Measurements from ENCODE around the gene CDCP1.

The CDCP1 gene

DNA sequence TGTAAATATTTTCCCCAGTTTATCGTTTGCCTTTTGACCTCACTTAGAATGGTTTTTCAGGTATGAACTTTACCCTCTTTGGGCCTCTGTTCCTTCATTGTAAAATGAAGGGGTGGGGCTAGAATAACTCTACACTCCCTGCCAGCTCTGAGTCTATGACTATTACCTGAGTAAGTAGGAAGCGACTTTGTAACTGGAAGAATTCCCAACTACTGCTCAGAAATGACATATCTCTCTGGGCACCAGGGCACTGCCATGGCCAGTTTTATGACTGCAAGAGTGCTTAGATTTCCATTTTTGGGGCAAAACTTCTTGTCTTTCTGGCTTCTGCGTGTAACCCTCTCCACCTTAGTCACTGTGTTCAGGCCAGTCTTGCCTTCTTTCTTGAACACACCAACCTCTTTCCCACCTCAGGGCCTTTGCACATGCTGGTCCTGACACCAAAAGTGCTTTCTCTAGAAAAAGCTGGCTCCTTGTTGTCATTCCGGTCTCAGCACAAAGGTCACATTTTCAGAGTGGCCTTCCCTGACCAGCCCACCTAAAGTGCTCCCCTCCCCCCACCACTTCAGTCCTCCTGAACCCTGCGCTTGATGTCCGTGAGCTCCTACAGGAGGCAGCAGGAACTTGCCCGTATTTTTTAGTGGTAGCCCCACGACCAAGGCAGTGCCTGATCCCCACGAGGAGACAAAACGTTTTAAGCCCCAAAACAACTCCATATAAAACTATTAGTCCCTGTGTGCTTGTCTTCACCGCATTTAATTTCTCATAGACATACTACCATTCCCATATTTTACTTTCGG lies 25.6 kb downstream of the CDCP1 start:
- no peaks in the 10 kb centered on the region for H4K20me1 ChIP-seq (ENCODE audit: low read depth, low read length)
- no peaks in the 10 kb centered on the region for H3K36me3 ChIP-seq (ENCODE audit: low read length)
- no peaks in the 10 kb centered on the region for H3K9me3 ChIP-seq (ENCODE audit: insufficient read depth, low read length)
- H3F3A ChIP-seq (ENCODE audit: insufficient read depth) = no peaks in the 10 kb centered on the region
- no peaks in the 10 kb centered on the region for H3K27me3 ChIP-seq (ENCODE audit: low read length)
- no peak overlapping the region for H3K27ac ChIP-seq (ENCODE audit: low read depth, low read length)
- no peaks in the 10 kb centered on the region for H3K9me2 ChIP-seq (replicated peaks; ENCODE audit: insufficient read depth, low read length)
- no peaks in the 10 kb centered on the region for H3K79me2 ChIP-seq (ENCODE audit: insufficient read depth, low read length)
- no peak overlapping the region for H3K9ac ChIP-seq (ENCODE audit: low read length)
- H3K4me2 ChIP-seq (ENCODE audit: low read depth, low read length, poor library complexity, severe bottlenecking) = no peak overlapping the region
- no peak overlapping the region for H2AFZ ChIP-seq (ENCODE audit: low read depth, low read length, severe bottlenecking)
- TF ChIP-seq CTCF (IDR thresholded peaks at IDR 0.05; ENCODE audit: insufficient read depth, low read length, poor library complexity, severe bottlenecking) = no peak
- TF ChIP-seq EZH2phosphoT487 (conservative IDR thresholded peaks at IDR 0.05; ENCODE audit: low read length) = no peak
- H3K4me3 ChIP-seq (ENCODE audit: insufficient read depth, low read length, poor library complexity, severe bottlenecking) = no peak overlapping the region

DNA sequence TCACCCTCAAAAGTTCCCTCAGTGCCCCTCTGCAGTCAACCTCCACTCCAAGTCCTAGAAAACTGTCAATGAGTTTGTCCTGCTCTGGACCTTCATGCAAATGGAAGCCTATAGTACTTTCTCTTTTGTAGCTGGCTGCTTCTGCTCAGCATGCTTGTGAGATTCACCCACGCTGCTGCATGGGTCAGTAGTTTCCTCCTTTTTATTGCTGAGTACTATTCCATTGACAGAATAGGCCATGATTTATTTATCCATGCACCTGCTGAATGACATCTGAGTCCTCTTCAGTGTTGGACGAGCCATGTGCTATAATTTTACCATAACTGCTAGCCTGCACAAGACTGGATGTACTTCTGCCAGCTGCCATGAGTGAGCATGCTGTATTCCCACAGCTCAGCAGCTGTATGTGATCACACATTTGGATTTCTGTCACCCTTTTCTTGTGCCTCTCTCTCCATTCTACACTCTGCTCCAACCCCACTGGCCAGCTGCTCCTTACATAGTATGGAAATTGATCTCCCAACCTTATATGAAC lies 26.3 kb downstream of the CDCP1 start:
- Histone ChIP-seq H2AFZ (ENCODE audit: low read depth, low read length, severe bottlenecking) (no peak overlapping the region), H3K9ac (ENCODE audit: low read length) (no peak overlapping the region), H4K20me1 (ENCODE audit: low read depth, low read length) (no peaks in the 10 kb centered on the region), H3K9me3 (ENCODE audit: insufficient read depth, low read length) (no peaks in the 10 kb centered on the region), H3K27ac (ENCODE audit: low read depth, low read length) (no peak overlapping the region), H3K9me2 (replicated peaks; ENCODE audit: insufficient read depth, low read length) (no peaks in the 10 kb centered on the region), H3K27me3 (ENCODE audit: low read length) (no peaks in the 10 kb centered on the region), H3K4me3 (ENCODE audit: insufficient read depth, low read length, poor library complexity, severe bottlenecking) (no peak overlapping the region), H3K79me2 (ENCODE audit: insufficient read depth, low read length) (no peaks in the 10 kb centered on the region), H3K36me3 (ENCODE audit: low read length) (no peaks in the 10 kb centered on the region), H3F3A (ENCODE audit: insufficient read depth) (no peaks in the 10 kb centered on the region), H3K4me2 (ENCODE audit: low read depth, low read length, poor library complexity, severe bottlenecking) (no peak overlapping the region)
- TF ChIP-seq EZH2phosphoT487 (conservative IDR thresholded peaks at IDR 0.05; ENCODE audit: low read length) (no peak), CTCF (IDR thresholded peaks at IDR 0.05; ENCODE audit: insufficient read depth, low read length, poor library complexity, severe bottlenecking) (no peak)

DNA sequence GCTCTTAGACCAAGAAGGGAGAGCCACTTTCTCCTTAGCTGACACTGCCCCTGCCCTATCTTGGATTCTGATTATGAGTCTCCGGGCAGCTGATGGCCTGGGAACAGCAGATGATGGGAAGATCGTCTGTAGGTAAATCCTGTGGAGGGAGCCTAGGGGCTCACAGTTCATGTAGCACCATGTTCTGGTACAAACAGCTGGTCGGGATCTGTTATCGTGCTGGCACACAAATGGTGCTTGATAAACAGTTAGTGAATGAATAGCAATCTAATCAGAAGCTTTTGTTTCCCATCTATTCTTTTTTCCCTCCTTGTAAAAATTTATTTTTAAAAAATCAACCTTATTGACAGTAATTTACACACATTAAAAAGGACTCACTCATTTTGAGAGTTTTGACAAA lies 26.8 kb downstream of the CDCP1 start:
- Histone ChIP-seq H3F3A (ENCODE audit: insufficient read depth) (no peaks in the 10 kb centered on the region), H3K36me3 (ENCODE audit: low read length) (no peaks in the 10 kb centered on the region), H3K27me3 (ENCODE audit: low read length) (no peaks in the 10 kb centered on the region), H3K9me3 (ENCODE audit: insufficient read depth, low read length) (no peaks in the 10 kb centered on the region), H3K9me2 (replicated peaks; ENCODE audit: insufficient read depth, low read length) (no peaks in the 10 kb centered on the region), H3K4me2 (ENCODE audit: low read depth, low read length, poor library complexity, severe bottlenecking) (no peak overlapping the region), H3K27ac (ENCODE audit: low read depth, low read length) (no peak overlapping the region), H4K20me1 (ENCODE audit: low read depth, low read length) (no peaks in the 10 kb centered on the region), H3K4me3 (ENCODE audit: insufficient read depth, low read length, poor library complexity, severe bottlenecking) (no peak overlapping the region), H3K79me2 (ENCODE audit: insufficient read depth, low read length) (no peaks in the 10 kb centered on the region), H2AFZ (ENCODE audit: low read depth, low read length, severe bottlenecking) (no peak overlapping the region), H3K9ac (ENCODE audit: low read length) (no peak overlapping the region)
- TF ChIP-seq EZH2phosphoT487 (conservative IDR thresholded peaks at IDR 0.05; ENCODE audit: low read length) = no peak
- no peak for TF ChIP-seq CTCF (IDR thresholded peaks at IDR 0.05; ENCODE audit: insufficient read depth, low read length, poor library complexity, severe bottlenecking)
